H1 (cell line): ENCODE data around the gene IGF2R. TPM values are rescaled to one million over a fixed set of nuclear protein-coding genes. Genes with fewer than 3 reads are reported as not detected.

Source experiments
- CTCF ChIA-PET: fragments of 300-600 bp; sonication (Branson Sonifier 250); formaldehyde crosslinking; loops from one replicate; lab custom pipeline; 2021; ENCODE audit not compliant: partially characterized antibody; lab: Charles Lee
- POLR2A ChIA-PET: fragments of 300-600 bp; sonication (Branson Sonifier 250); formaldehyde crosslinking; loops from one replicate; lab custom pipeline; 2021; ENCODE audit warnings: inconsistent platforms; ENCODE audit not compliant: partially characterized antibody; lab: Charles Lee
- DNase-seq, 2 experiments: peaks; one replicate each; pipeline versions ENCODE4 v3.0.0 to v3.0.0-alpha.2; 2010 to 2022; ENCODE audit warnings: low spot score in 2 of 2, low read depth in 1 of 2, mixed read lengths in 1 of 2
- FAIRE-seq: peaks from 2 replicates; lab custom pipeline; 2011; peaks lifted over from hg19 to GRCh38; lab: Jason Lieb, UNC
- H2AFZ ChIP-seq: 2 replicates; pipeline ENCODE4 v1.8.1; 2012; ENCODE audit warnings: low read length, inconsistent platforms
- H2AK5ac ChIP-seq: 2 replicates; pipeline ENCODE4 v1.6.1; 2013; ENCODE audit warnings: low read depth, low read length
- H2BK120ac ChIP-seq: replicated peaks from 2 replicates; pipeline ENCODE3; 2013; ENCODE audit warnings: low read depth, low read length, inconsistent platforms
- H2BK12ac ChIP-seq: 2 replicates; pipeline ENCODE4 v1.6.1; 2013; ENCODE audit warnings: low read depth, low read length
- H2BK15ac ChIP-seq: 2 replicates; pipeline ENCODE4 v1.6.1; 2013; ENCODE audit warnings: low read length
- H2BK20ac ChIP-seq: 2 replicates; pipeline ENCODE4 v1.6.1; 2013; ENCODE audit warnings: low read length
- H2BK5ac ChIP-seq: 2 replicates; pipeline ENCODE4 v1.6.1; 2013; ENCODE audit warnings: low read depth, low read length
- H3K14ac ChIP-seq: 2 replicates; pipeline ENCODE4 v1.6.1; 2013; ENCODE audit warnings: inconsistent platforms; ENCODE audit not compliant: insufficient read length
- H3K18ac ChIP-seq: 2 replicates; pipeline ENCODE4 v1.6.1; 2013; ENCODE audit warnings: low read length; ENCODE audit errors: extremely low read depth
- H3K23ac ChIP-seq: 2 replicates; pipeline ENCODE4 v1.6.1; 2013; ENCODE audit warnings: inconsistent platforms; ENCODE audit not compliant: insufficient read length
- H3K23me2 ChIP-seq: 2 replicates; pipeline ENCODE4 v1.6.1; 2013; ENCODE audit warnings: low read depth, low read length
- H3K27ac ChIP-seq: 2 replicates; pipeline ENCODE4 v1.6.1; 2011; ENCODE audit warnings: low read depth, low read length, inconsistent platforms
- H3K27me3 ChIP-seq, 4 experiments: replicated peaks in 1 of 4; 1 replicate in 1 of 4; 2 replicates in 3 of 4; pipeline versions ENCODE4 v1.6.1 to v1.8.1; 2011 to 2013; ENCODE audit warnings: low read length in 3 of 4, mild to moderate bottlenecking in 3 of 4, inconsistent platforms in 2 of 4, mixed read lengths in 2 of 4, moderate library complexity in 1 of 4; ENCODE audit not compliant: control insufficient read depth in 3 of 4, insufficient read depth in 3 of 4; ENCODE audit errors: extremely low read depth in 1 of 4
- H3K36me3 ChIP-seq, 4 experiments: 2 replicates each; pipeline versions ENCODE4 v1.6.1 to v1.8.1; 2011 to 2013; ENCODE audit warnings: mild to moderate bottlenecking in 4 of 4, low read length in 3 of 4, moderate library complexity in 2 of 4, control low read depth in 1 of 4, inconsistent platforms in 1 of 4; ENCODE audit not compliant: insufficient read depth in 4 of 4, control insufficient read depth in 2 of 4
- H3K4ac ChIP-seq: replicated peaks from 2 replicates; pipeline ENCODE3; 2013; ENCODE audit warnings: low read length, low read depth, mixed read lengths, inconsistent platforms; ENCODE audit not compliant: insufficient read length
- H3K4me1 ChIP-seq, 4 experiments: replicated peaks in 1 of 4; 1 replicate in 1 of 4; 2 replicates in 3 of 4; pipeline versions ENCODE4 v1.6.1 to v1.8.1; 2011 to 2013; ENCODE audit warnings: low read length in 3 of 4, inconsistent platforms in 2 of 4, mixed read lengths in 1 of 4; ENCODE audit not compliant: insufficient read depth in 4 of 4, control insufficient read depth in 3 of 4
- H3K4me2 ChIP-seq, 2 experiments: 2 replicates each; pipeline versions ENCODE4 v1.6.1 to v1.8.1; 2011 to 2013; ENCODE audit warnings: low read depth in 2 of 2, low read length in 2 of 2, control low read depth in 1 of 2, inconsistent platforms in 1 of 2, mild to moderate bottlenecking in 1 of 2; ENCODE audit not compliant: insufficient read depth in 1 of 2
- H3K4me3 ChIP-seq, 4 experiments: fragments of 200-600, 300-600 bp in 1 of 4; sonication (generic), shearing (Covaris generic), sonication (Bioruptor Twin) in 1 of 4; 2 replicates each; pipeline versions ENCODE4 v1.5.1 to v1.8.1; 2011 to 2016; ENCODE audit warnings: low read length in 4 of 4, low read depth in 3 of 4, control low read depth in 2 of 4, inconsistent platforms in 2 of 4, mild to moderate bottlenecking in 2 of 4, mixed read lengths in 1 of 4, moderate library complexity in 1 of 4; ENCODE audit not compliant: insufficient read depth in 2 of 4; ENCODE audit errors: extremely low read depth in 1 of 4
- H3K56ac ChIP-seq: replicated peaks from 2 replicates; pipeline ENCODE3; 2013; ENCODE audit warnings: low read depth, mild to moderate bottlenecking, mixed read lengths, low read length, inconsistent platforms; ENCODE audit not compliant: insufficient read length
- H3K79me1 ChIP-seq: 2 replicates; pipeline ENCODE4 v1.6.1; 2013; ENCODE audit warnings: low read depth, low read length, control low read depth
- H3K79me2 ChIP-seq, 2 experiments: 2 replicates each; pipeline versions ENCODE4 v1.6.1 to v1.8.1; 2012 to 2013; ENCODE audit warnings: low read length in 2 of 2, mild to moderate bottlenecking in 2 of 2, inconsistent platforms in 1 of 2; ENCODE audit not compliant: insufficient read depth in 2 of 2, control insufficient read depth in 1 of 2
- H3K9ac ChIP-seq, 4 experiments: replicated peaks in 1 of 4; 1 replicate in 1 of 4; 2 replicates in 3 of 4; pipeline versions ENCODE4 v1.6.1 to v1.8.1; 2011 to 2013; ENCODE audit warnings: low read depth in 3 of 4, low read length in 3 of 4, control low read depth in 2 of 4, mild to moderate bottlenecking in 2 of 4, moderate library complexity in 2 of 4, inconsistent platforms in 1 of 4; ENCODE audit errors: extremely low read depth in 1 of 4
- H3K9me3 ChIP-seq, 2 experiments: 2 replicates each; pipeline versions ENCODE4 v1.6.1 to v1.8.1; 2012 to 2013; ENCODE audit warnings: mild to moderate bottlenecking in 2 of 2, moderate library complexity in 2 of 2, control low read depth in 1 of 2, inconsistent platforms in 1 of 2, low read depth in 1 of 2, low read length in 1 of 2, mixed read lengths in 1 of 2; ENCODE audit not compliant: insufficient read depth in 2 of 2
- H4K20me1 ChIP-seq, 2 experiments: replicated peaks in 1 of 2; 2 replicates each; pipeline versions ENCODE3 to v1.8.1; 2011 to 2013; ENCODE audit warnings: inconsistent platforms in 2 of 2, low read length in 2 of 2, mild to moderate bottlenecking in 1 of 2; ENCODE audit not compliant: insufficient read depth in 2 of 2, control insufficient read depth in 1 of 2
- H4K5ac ChIP-seq: 2 replicates; pipeline ENCODE4 v1.6.1; 2013; ENCODE audit warnings: low read length, low read depth, mixed read lengths, inconsistent platforms; ENCODE audit not compliant: insufficient read length
- H4K8ac ChIP-seq: 2 replicates; pipeline ENCODE4 v1.8.0; 2013; ENCODE audit warnings: mild to moderate bottlenecking, moderate library complexity, low read length, inconsistent platforms; ENCODE audit not compliant: insufficient read depth; ENCODE audit errors: extremely low read depth
- H4K91ac ChIP-seq: replicated peaks from 2 replicates; pipeline ENCODE3; 2013; ENCODE audit warnings: low read length, mixed read lengths, inconsistent platforms; ENCODE audit not compliant: insufficient read length
- ASH2L ChIP-seq: fragments of 200-600, 300-600 bp; sonication (generic); IDR thresholded peaks from one replicate; pipeline ENCODE4 v1.7.1; 2017; ENCODE audit warnings: low read length
- BCL11A ChIP-seq, 2 experiments: IDR thresholded peaks; one replicate each; pipeline ENCODE4 v1.6.1; 2011; ENCODE audit warnings: low read depth in 2 of 2, low read length in 2 of 2, mild to moderate bottlenecking in 2 of 2
- EZH2 ChIP-seq: fragments of 200-600 bp; sonication (generic); IDR thresholded peaks from 2 replicates; pipeline ENCODE4 v1.7.1; 2012; ENCODE audit warnings: low read depth, mild to moderate bottlenecking, moderate library complexity, low read length, inconsistent platforms; ENCODE audit not compliant: severe bottlenecking
- HDAC2 ChIP-seq, 2 experiments: fragments of 300-600 bp in 1 of 2; sonication (generic) in 1 of 2; IDR thresholded peaks; 2 replicates each; pipeline ENCODE4 v1.6.1; 2011 to 2012; ENCODE audit warnings: low read depth in 2 of 2, low read length in 2 of 2, mild to moderate bottlenecking in 2 of 2, moderate library complexity in 2 of 2, borderline replicate concordance in 1 of 2, inconsistent platforms in 1 of 2
- KDM4A ChIP-seq: IDR thresholded peaks from one replicate; pipeline ENCODE4 v1.7.1; 2012; ENCODE audit warnings: low read depth, mild to moderate bottlenecking, moderate library complexity, low read length, inconsistent platforms; ENCODE audit not compliant: severe bottlenecking
- SIRT6 ChIP-seq: IDR thresholded peaks from one replicate; pipeline ENCODE4 v1.7.1; 2012; ENCODE audit warnings: low read length, inconsistent platforms
- TEAD4 ChIP-seq: IDR thresholded peaks from 2 replicates; pipeline ENCODE4 v1.6.1; 2012; ENCODE audit warnings: low read depth, low read length, inconsistent platforms, mixed read lengths
- WGBS, 2 experiments: shearing (Covaris generic) in 1 of 2; methylation state at CpG; one replicate each; pipeline versions ENCODE4 v1.1.6 to v1.1.7; 2013 to 2015; ENCODE audit warnings: low lambda C conversion rate in 2 of 2, mixed read lengths in 2 of 2, inconsistent platforms in 1 of 2, low coverage in 1 of 2, missing lambda C conversion rate in 1 of 2; ENCODE audit not compliant: insufficient replicate concordance in 2 of 2, insufficient coverage in 1 of 2, insufficient read length in 1 of 2; ENCODE audit errors: extremely low coverage in 1 of 2, missing lambda C conversion rate in 1 of 2; 5-methylcytosine and 5-hydroxymethylcytosine counted together
- polyA plus RNA-seq, 7 experiments: library from polyadenylated mRNA; depleted of rRNA in 3 of 7; stranded (reverse) in 5 of 7; unstranded in 2 of 7; fragments of >200 nt in 5 of 7; fragments of 200-250 nt in 2 of 7; gene quantifications; 1 replicate in 5 of 7; 2 replicates in 1 of 7; 4 replicates in 1 of 7; pipeline versions ENCODE4 v1.2.1 to v1.2.3, GENCODE V29; 2011 to 2013; ENCODE audit warnings: missing spikeins in 2 of 7, mixed read lengths in 2 of 7
- total RNA-seq: library from RNA; stranded (reverse); fragmentation: NEBNext Ultra II Directional; extraction: Animal tissue kit (Norgen Biotek cat#: 25700); gene quantifications from 2 replicates; pipeline ENCODE4 v1.2.1, GENCODE V29; 2021

Gene IGF2R
- total and polyA plus RNA-seq, 2 of the 8 experiments (the other 6 are each of a cell fraction or from before 2014, with no cell fraction given), result 20.6 to 74.1 TPM

GRCh38 chr6:159964046-159964445 is 4.8 kb upstream of the IGF2R start:
- Histone ChIP-seq H4K91ac (no peak overlapping the region), H3K36me3 (no peaks in the 10 kb centered on the region), H3K4me1 (peaks cover 0 to 3% (median 0%) of the 10 kb centered on the region in 4 experiments; a peak in 1 of 7 replicates), H3K9ac (no peak overlapping the region), H2AFZ (no peak overlapping the region), H2BK15ac (no peak overlapping the region), H2BK120ac (no peak overlapping the region), H4K8ac (no peak overlapping the region), H3K27ac (no peak overlapping the region), H3K23me2 (peaks cover 3% of the 10 kb centered on the region), H3K79me2 (no peaks in the 10 kb centered on the region; a peak in 1 of 4 replicates), H2BK5ac (no peak overlapping the region), H2BK12ac (no peak overlapping the region), H2AK5ac (no peak overlapping the region), H3K9me3 (no peaks in the 10 kb centered on the region), H3K79me1 (no peaks in the 10 kb centered on the region), H3K4me2 (no peak overlapping the region), H3K4ac (no peak overlapping the region), H3K27me3 (peaks cover 0 to 7% (median 0%) of the 10 kb centered on the region in 4 experiments; a peak in 1 of 7 replicates), H3K56ac (no peak overlapping the region), H3K14ac (no peak overlapping the region), H3K23ac (no peak overlapping the region), H3K18ac (no peak overlapping the region), H4K5ac (no peak overlapping the region), H3K4me3 (no peak overlapping the region), H4K20me1 (no peaks in the 10 kb centered on the region), H2BK20ac (no peak overlapping the region)
- 98% methylated on average over 2 of the region's 2 CpGs; no CpG with 5 or more reads in 1 of the 2 experiments for WGBS, 2 experiments
- no peak for DNase-seq
- POLR2A ChIA-PET, result no interaction called here
- FAIRE-seq, result no peak
- no peak for TF ChIP-seq SIRT6
- TF ChIP-seq HDAC2 (IDR thresholded peaks at IDR 0.05; ENCODE audit: borderline replicate concordance in 1 of 2, low read depth in 2 of 2, low read length in 2 of 2), result no peak
- no peak for TF ChIP-seq EZH2
- no peak for TF ChIP-seq BCL11A (IDR thresholded peaks at IDR 0.05; ENCODE audit: low read depth in 2 of 2, low read length in 2 of 2)
- no peak for TF ChIP-seq ASH2L
- TF ChIP-seq TEAD4, result no peak
- no peak for TF ChIP-seq KDM4A
- CTCF ChIA-PET, result interaction anchor here (0.9 to 1.1 kb wide), 2 partner anchors 11 to 14 kb away, joined by 3 to 4 read pairs; no protein-coding TSS in a partner anchor
